Smooth muscle cell (in vitro differentiated cells): ENCODE data around the gene ITCH. TPM values are rescaled to one million over a fixed set of nuclear protein-coding genes. Genes with fewer than 3 reads are reported as not detected.

Source experiments
- DNase-seq: peaks from one replicate; lab custom pipeline; 2025; ENCODE audit not compliant: unreplicated experiment; lab: John Stamatoyannopoulos, UW
- H2AFZ ChIP-seq: fragments of 200-600 bp; sonication (generic); 2 replicates; pipeline ENCODE4 v1.6.0; 2016; ENCODE audit warnings: antibody characterized with exemption, low read depth, mild to moderate bottlenecking
- H3F3A ChIP-seq: fragments of 200-600 bp; sonication (generic); 2 replicates; pipeline ENCODE4 v1.6.0; 2017; ENCODE audit warnings: antibody characterized with exemption, low read depth
- H3K27ac ChIP-seq: fragments of 200-600 bp; sonication (generic); 2 replicates; pipeline ENCODE4 v1.5.1; 2016; ENCODE audit warnings: low read depth, mild to moderate bottlenecking
- H3K27me3 ChIP-seq: fragments of 200-600 bp; sonication (generic); 2 replicates; pipeline ENCODE4 v1.6.1; 2016; ENCODE audit warnings: low read depth, mild to moderate bottlenecking
- H3K36me3 ChIP-seq: fragments of 200-600 bp; sonication (generic); 2 replicates; pipeline ENCODE4 v1.5.1; 2016; ENCODE audit warnings: low read depth
- H3K4me1 ChIP-seq: fragments of 200-600 bp; sonication (generic); 2 replicates; pipeline ENCODE4 v1.5.1; 2016; ENCODE audit warnings: low read depth
- H3K4me2 ChIP-seq: fragments of 200-600 bp; sonication (generic); 2 replicates; pipeline ENCODE4 v1.6.0; 2016; ENCODE audit warnings: mild to moderate bottlenecking
- H3K4me3 ChIP-seq: fragments of 200-600 bp; sonication (generic); 2 replicates; pipeline ENCODE4 v1.5.1; 2016; ENCODE audit warnings: mild to moderate bottlenecking
- H3K79me2 ChIP-seq: fragments of 200-600 bp; sonication (generic); 2 replicates; pipeline ENCODE4 v1.6.0; 2016; ENCODE audit warnings: low read depth, mild to moderate bottlenecking
- H3K9ac ChIP-seq: fragments of 200-600 bp; sonication (generic); 2 replicates; pipeline ENCODE4 v1.6.0; 2016; ENCODE audit warnings: low read depth
- H3K9me3 ChIP-seq: fragments of 200-600 bp; sonication (generic); replicated peaks from 2 replicates; pipeline ENCODE4 v1.5.1; 2016; ENCODE audit warnings: low read depth
- H4K20me1 ChIP-seq: fragments of 200-600 bp; sonication (generic); 2 replicates; pipeline ENCODE4 v1.6.0; 2016; ENCODE audit warnings: low read depth
- CTCF ChIP-seq: fragments of 200-600 bp; sonication (generic); IDR thresholded peaks from 2 replicates; pipeline ENCODE4 v1.5.1; 2017; ENCODE audit warnings: borderline replicate concordance, mild to moderate bottlenecking, antibody characterized with exemption; ENCODE audit not compliant: insufficient read depth, poor library complexity, severe bottlenecking
- WGBS: methylation state at CpG from one replicate; pipeline ENCODE4 v1.1.7; 2016; ENCODE audit warnings: low lambda C conversion rate; 5-methylcytosine and 5-hydroxymethylcytosine counted together
- polyA plus RNA-seq: library from polyadenylated mRNA; unstranded; fragments of >200 nt; fragmentation: Nextera tagmentation; extraction: Ambion mirVana; gene quantifications from 2 replicates; pipeline ENCODE4 v1.2.1, GENCODE V29; 2016
- total RNA-seq: library from RNA; depleted of rRNA; stranded (reverse); fragments of >200 nt; gene quantifications from 2 replicates; pipeline ENCODE4 v1.2.3, GENCODE V29; 2014

Gene ITCH
- total and polyA plus RNA-seq, 2 experiments from 2014 or later, result 21.9 to 96.7 TPM

- Histone ChIP-seq H3K4me3 (no peak overlapping the region), H2AFZ (no peak overlapping the region), H3F3A (no peaks in the 10 kb centered on the region), H3K27ac (no peak overlapping the region), H3K27me3 (no peaks in the 10 kb centered on the region), H4K20me1 (no peaks in the 10 kb centered on the region), H3K9me3 (no peaks in the 10 kb centered on the region), H3K4me2 (no peak overlapping the region), H3K4me1 (no peaks in the 10 kb centered on the region), H3K9ac (no peak overlapping the region), H3K36me3 (no peaks in the 10 kb centered on the region), H3K79me2 (no peaks in the 10 kb centered on the region)
- TF ChIP-seq CTCF, result no peak
- WGBS, result 74% methylated on average over 7 of the region's 7 CpGs
- DNase-seq, result no peak
These were observed 31.2 kb upstream of the ITCH start for GRCh38 chr20:34331838-34332237.

- H3K9me3 ChIP-seq, result no peaks in the 10 kb centered on the region
- DNase-seq, result no peak
- no peak overlapping the region for H3K4me3 ChIP-seq
- no peaks in the 10 kb centered on the region for H4K20me1 ChIP-seq
- no peaks in the 10 kb centered on the region for H3K36me3 ChIP-seq
- H3K79me2 ChIP-seq, result no peaks in the 10 kb centered on the region
- no peak overlapping the region for H3K9ac ChIP-seq
- H3K4me2 ChIP-seq, result no peak overlapping the region
- WGBS, result 70% methylated on average over 19 of the region's 19 CpGs
- H3K27ac ChIP-seq, result no peak overlapping the region
- no peaks in the 10 kb centered on the region for H3K27me3 ChIP-seq
- H2AFZ ChIP-seq, result no peak overlapping the region
- H3F3A ChIP-seq, result no peaks in the 10 kb centered on the region
- no peak for TF ChIP-seq CTCF
- H3K4me1 ChIP-seq, result no peaks in the 10 kb centered on the region
These were observed 30.7 kb upstream of the ITCH start for GRCh38 chr20:34332262-34332920.

GRCh38 chr20:34333786-34334185 is 29.3 kb upstream of the ITCH start:
- no peaks in the 10 kb centered on the region for H3K27me3 ChIP-seq
- 68% methylated on average over 4 of the region's 4 CpGs for WGBS
- no peak for TF ChIP-seq CTCF
- no peak overlapping the region for H3K27ac ChIP-seq
- no peaks in the 10 kb centered on the region for H3K4me1 ChIP-seq
- no peak for DNase-seq
- no peak overlapping the region for H3K4me3 ChIP-seq
- no peaks in the 10 kb centered on the region for H3K9me3 ChIP-seq
- no peaks in the 10 kb centered on the region for H3K79me2 ChIP-seq
- no peaks in the 10 kb centered on the region for H3K36me3 ChIP-seq
- no peak overlapping the region for H3K4me2 ChIP-seq
- no peak overlapping the region for H3K9ac ChIP-seq
- no peaks in the 10 kb centered on the region for H4K20me1 ChIP-seq
- no peaks in the 10 kb centered on the region for H3F3A ChIP-seq
- no peak overlapping the region for H2AFZ ChIP-seq

- Histone ChIP-seq H3K4me2 (no peak overlapping the region), H3K9ac (peak overlapping the region; percentile 29), H3K4me3 (no peak overlapping the region), H3K27me3 (no peaks in the 10 kb centered on the region), H4K20me1 (no peaks in the 10 kb centered on the region), H3K79me2 (no peaks in the 10 kb centered on the region), H2AFZ (no peak overlapping the region), H3K27ac (peak overlapping the region; percentile 68), H3K36me3 (no peaks in the 10 kb centered on the region), H3K4me1 (no peaks in the 10 kb centered on the region), H3K9me3 (no peaks in the 10 kb centered on the region), H3F3A (no peaks in the 10 kb centered on the region)
- WGBS, result 84% methylated on average over 5 of the region's 5 CpGs
- TF ChIP-seq CTCF, result no peak
- no peak for DNase-seq
These were observed 28.2 kb upstream of the ITCH start for GRCh38 chr20:34334654-34335407.
